GM19351 (cell line): ENCODE data around the gene ZNF414.
"Not testable (repeated sequence)": the region's sequence is repeated elsewhere in the genome, so short reads cannot be mapped to it uniquely, and the experiment has no call there.

Experiments
- ATAC-seq: cut with Tn5 transposase; IDR thresholded peaks from one replicate; pipeline ENCODE4 v1.9.1; 2021; ENCODE audit warnings: mild to moderate bottlenecking, moderate library complexity; ENCODE audit not compliant: unreplicated experiment

ZNF414 gene

GRCh38 chr19:8518536-8518935 is 4.6 kb upstream of the ZNF414 start:
- no peak for ATAC-seq

GRCh38 chr19:8517551-8518442 is 3.8 kb upstream of the ZNF414 start:
- ATAC-seq = no peak

GRCh38 chr19:8515317-8515716 is 1.4 kb upstream of the ZNF414 start:
- ATAC-seq = no peak

- not testable (repeated sequence) for ATAC-seq
Measured at GRCh38 chr19:8514505-8515009, 590 bp upstream of the ZNF414 start.

GRCh38 chr19:8513036-8513686 is 806 bp downstream of the ZNF414 start:
- no peak for ATAC-seq

- no peak for ATAC-seq
Measured at GRCh38 chr19:8512115-8512967, 1.6 kb downstream of the ZNF414 start.

- no peak for ATAC-seq
Measured at GRCh38 chr19:8511573-8512101, 2.3 kb downstream of the ZNF414 start.

- ATAC-seq = no peak
Measured at GRCh38 chr19:8510589-8511115, 3.3 kb downstream of the ZNF414 start.

- ATAC-seq = no peak
Measured at GRCh38 chr19:8506402-8506957, 7.5 kb downstream of the ZNF414 start.

- peak; percentile 50 for ATAC-seq
Measured at GRCh38 chr19:8505680-8506401, 8.1 kb downstream of the ZNF414 start.

GRCh38 chr19:8504919-8505318 is 9.0 kb downstream of the ZNF414 start:
- no peak for ATAC-seq

- no peak for ATAC-seq
Measured at GRCh38 chr19:8504171-8504570, 9.8 kb downstream of the ZNF414 start.

GRCh38 chr19:8503510-8503909 is 10.5 kb downstream of the ZNF414 start:
- ATAC-seq = no peak

GRCh38 chr19:8501981-8502380 is 12.0 kb downstream of the ZNF414 start:
- no peak for ATAC-seq

- no peak for ATAC-seq
Measured at GRCh38 chr19:8501516-8501915, 12.5 kb downstream of the ZNF414 start.

- no peak for ATAC-seq
Measured at GRCh38 chr19:8500158-8500557, 13.8 kb downstream of the ZNF414 start.

- ATAC-seq = no peak
Measured at GRCh38 chr19:8499048-8499833, 14.7 kb downstream of the ZNF414 start.

GRCh38 chr19:8498295-8498694 is 15.7 kb downstream of the ZNF414 start:
- ATAC-seq = no peak

GRCh38 chr19:8494158-8494557 is 19.8 kb downstream of the ZNF414 start:
- ATAC-seq = no peak
